Measurements from ENCODE around the gene SAMD4A.

Gene SAMD4A

GRCh38 chr14:54570047-54570446 is 3.1 kb downstream of the SAMD4A start:
- no peak overlapping the region for H2AK5ac ChIP-seq (ENCODE audit: low read length)
- H3K9me3 ChIP-seq (ENCODE audit: insufficient read depth, low read depth, low read length) = no peaks in the 10 kb centered on the region
- no peak overlapping the region for H3K4me3 ChIP-seq (ENCODE audit: low read depth, low read length)
- H3K18ac ChIP-seq (ENCODE audit: low read length) = no peak overlapping the region
- H3K4me1 ChIP-seq (ENCODE audit: control insufficient read depth in 1 of 2, insufficient read depth in 2 of 2, low read length in 2 of 2) = peaks cover 4 to 11% of the 10 kb centered on the region in 2 experiments
- no peak overlapping the region for H3K23ac ChIP-seq (ENCODE audit: low read length)
- H3K27me3 ChIP-seq (ENCODE audit: insufficient read depth, low read length) = no peaks in the 10 kb centered on the region
- no peak overlapping the region for H2AFZ ChIP-seq (ENCODE audit: insufficient read depth, low read length, poor library complexity)
- H4K91ac ChIP-seq (ENCODE audit: low read depth, low read length) = no peak overlapping the region
- peaks cover 18% of the 10 kb centered on the region for H3K79me2 ChIP-seq (ENCODE audit: control insufficient read depth, insufficient read depth, low read length, poor library complexity)
- peak overlapping the region; percentile 42 for H3K4me2 ChIP-seq (ENCODE audit: low read length)
- H3K9ac ChIP-seq (ENCODE audit: low read length) = no peak overlapping the region
- H3K79me1 ChIP-seq (ENCODE audit: low read length) = peaks cover 23% of the 10 kb centered on the region
- H3K4ac ChIP-seq (ENCODE audit: low read depth, low read length) = peak overlapping the region; percentile 70
- no peak overlapping the region for H2BK12ac ChIP-seq (ENCODE audit: low read length)
- DNase-seq = no peak
- WGBS (ENCODE audit: extremely low coverage, insufficient coverage, insufficient read length) = no CpG with 5 or more reads among the region's 5 CpGs
- no peak overlapping the region for H3K27ac ChIP-seq (ENCODE audit: low read depth, low read length)
- H2BK120ac ChIP-seq (ENCODE audit: insufficient read depth, low read length, poor library complexity) = no peak overlapping the region
- H2BK5ac ChIP-seq (ENCODE audit: low read depth, low read length, poor library complexity) = no peak overlapping the region
- H4K12ac ChIP-seq (ENCODE audit: low read depth, low read length) = no peak overlapping the region
- no peak overlapping the region for H3K14ac ChIP-seq (ENCODE audit: low read length)
- no peak overlapping the region for H4K8ac ChIP-seq (ENCODE audit: low read depth, low read length)
- peaks cover 2% of the 10 kb centered on the region in 2 experiments for H3K36me3 ChIP-seq (ENCODE audit: control insufficient read depth in 1 of 2, insufficient read depth in 2 of 2, low read length in 2 of 2)

GRCh38 chr14:54570631-54571415 is 3.9 kb downstream of the SAMD4A start:
- H3K27me3 ChIP-seq (ENCODE audit: insufficient read depth, low read length) = no peaks in the 10 kb centered on the region
- no peak overlapping the region for H3K4me3 ChIP-seq (ENCODE audit: low read depth, low read length)
- H3K4me2 ChIP-seq (ENCODE audit: low read length) = no peak overlapping the region
- H3K18ac ChIP-seq (ENCODE audit: low read length) = no peak overlapping the region
- no peak overlapping the region for H3K4ac ChIP-seq (ENCODE audit: low read depth, low read length)
- WGBS (ENCODE audit: extremely low coverage, insufficient coverage, insufficient read length) = no CpG with 5 or more reads among the region's 5 CpGs
- H4K8ac ChIP-seq (ENCODE audit: low read depth, low read length) = no peak overlapping the region
- H3K4me1 ChIP-seq (ENCODE audit: control insufficient read depth in 1 of 2, insufficient read depth in 2 of 2, low read length in 2 of 2) = peaks cover 8 to 16% of the 10 kb centered on the region in 2 experiments
- peak in 1 of 2 donors; percentile 26 for DNase-seq
- no peak overlapping the region for H2BK12ac ChIP-seq (ENCODE audit: low read length)
- no peak overlapping the region for H4K91ac ChIP-seq (ENCODE audit: low read depth, low read length)
- H3K9me3 ChIP-seq (ENCODE audit: insufficient read depth, low read depth, low read length) = no peaks in the 10 kb centered on the region
- H2AFZ ChIP-seq (ENCODE audit: insufficient read depth, low read length, poor library complexity) = no peak overlapping the region
- peaks cover 19% of the 10 kb centered on the region for H3K79me1 ChIP-seq (ENCODE audit: low read length)
- no peak overlapping the region for H2BK120ac ChIP-seq (ENCODE audit: insufficient read depth, low read length, poor library complexity)
- no peak overlapping the region for H4K12ac ChIP-seq (ENCODE audit: low read depth, low read length)
- no peak overlapping the region for H3K9ac ChIP-seq (ENCODE audit: low read length)
- no peak overlapping the region for H3K27ac ChIP-seq (ENCODE audit: low read depth, low read length)
- H3K36me3 ChIP-seq (ENCODE audit: control insufficient read depth in 1 of 2, insufficient read depth in 2 of 2, low read length in 2 of 2) = peaks cover 2% of the 10 kb centered on the region in 2 experiments
- H3K23ac ChIP-seq (ENCODE audit: low read length) = no peak overlapping the region
- no peak overlapping the region for H2AK5ac ChIP-seq (ENCODE audit: low read length)
- no peak overlapping the region for H2BK5ac ChIP-seq (ENCODE audit: low read depth, low read length, poor library complexity)
- peaks cover 18% of the 10 kb centered on the region for H3K79me2 ChIP-seq (ENCODE audit: control insufficient read depth, insufficient read depth, low read length, poor library complexity)
- no peak overlapping the region for H3K14ac ChIP-seq (ENCODE audit: low read length)

GRCh38 chr14:54572316-54572715 is 5.4 kb downstream of the SAMD4A start:
- Histone ChIP-seq H3K9me3 (ENCODE audit: insufficient read depth, low read depth, low read length) (no peaks in the 10 kb centered on the region), H3K18ac (ENCODE audit: low read length) (no peak overlapping the region), H4K8ac (ENCODE audit: low read depth, low read length) (no peak overlapping the region), H3K79me2 (ENCODE audit: control insufficient read depth, insufficient read depth, low read length, poor library complexity) (peaks cover 9% of the 10 kb centered on the region), H3K27me3 (ENCODE audit: insufficient read depth, low read length) (no peaks in the 10 kb centered on the region), H3K27ac (ENCODE audit: low read depth, low read length) (no peak overlapping the region), H2BK5ac (ENCODE audit: low read depth, low read length, poor library complexity) (no peak overlapping the region), H3K9ac (ENCODE audit: low read length) (no peak overlapping the region), H3K4me3 (ENCODE audit: low read depth, low read length) (no peak overlapping the region), H3K23ac (ENCODE audit: low read length) (no peak overlapping the region), H2AFZ (ENCODE audit: insufficient read depth, low read length, poor library complexity) (no peak overlapping the region), H3K4me2 (ENCODE audit: low read length) (no peak overlapping the region), H3K14ac (ENCODE audit: low read length) (no peak overlapping the region), H3K36me3 (ENCODE audit: control insufficient read depth in 1 of 2, insufficient read depth in 2 of 2, low read length in 2 of 2) (peaks cover 2 to 4% of the 10 kb centered on the region in 2 experiments), H2BK12ac (ENCODE audit: low read length) (no peak overlapping the region), H2BK120ac (ENCODE audit: insufficient read depth, low read length, poor library complexity) (no peak overlapping the region), H4K12ac (ENCODE audit: low read depth, low read length) (no peak overlapping the region), H4K91ac (ENCODE audit: low read depth, low read length) (no peak overlapping the region), H3K79me1 (ENCODE audit: low read length) (peaks cover 8% of the 10 kb centered on the region), H3K4me1 (ENCODE audit: control insufficient read depth in 1 of 2, insufficient read depth in 2 of 2, low read length in 2 of 2) (peaks cover 12 to 24% of the 10 kb centered on the region in 2 experiments), H3K4ac (ENCODE audit: low read depth, low read length) (no peak overlapping the region), H2AK5ac (ENCODE audit: low read length) (no peak overlapping the region)
- DNase-seq = peak; percentile 54 to 84
- no CpG with 5 or more reads among the region's 2 CpGs for WGBS (ENCODE audit: extremely low coverage, insufficient coverage, insufficient read length)

GRCh38 chr14:54574528-54574927 is 7.6 kb downstream of the SAMD4A start:
- H3K4ac ChIP-seq (ENCODE audit: low read depth, low read length) = no peak overlapping the region
- H3K27ac ChIP-seq (ENCODE audit: low read depth, low read length) = no peak overlapping the region
- no peak overlapping the region for H2AFZ ChIP-seq (ENCODE audit: insufficient read depth, low read length, poor library complexity)
- H3K9ac ChIP-seq (ENCODE audit: low read length) = no peak overlapping the region
- peaks cover 8 to 18% of the 10 kb centered on the region in 2 experiments for H3K4me1 ChIP-seq (ENCODE audit: control insufficient read depth in 1 of 2, insufficient read depth in 2 of 2, low read length in 2 of 2)
- H4K91ac ChIP-seq (ENCODE audit: low read depth, low read length) = no peak overlapping the region
- no peaks in the 10 kb centered on the region for H3K27me3 ChIP-seq (ENCODE audit: insufficient read depth, low read length)
- H3K18ac ChIP-seq (ENCODE audit: low read length) = no peak overlapping the region
- no peak overlapping the region for H3K14ac ChIP-seq (ENCODE audit: low read length)
- H3K79me1 ChIP-seq (ENCODE audit: low read length) = no peaks in the 10 kb centered on the region
- no peak overlapping the region for H2BK120ac ChIP-seq (ENCODE audit: insufficient read depth, low read length, poor library complexity)
- H4K12ac ChIP-seq (ENCODE audit: low read depth, low read length) = no peak overlapping the region
- H3K4me3 ChIP-seq (ENCODE audit: low read depth, low read length) = no peak overlapping the region
- WGBS (ENCODE audit: extremely low coverage, insufficient coverage, insufficient read length) = no CpG with 5 or more reads among the region's 6 CpGs
- DNase-seq = no peak
- no peak overlapping the region for H3K23ac ChIP-seq (ENCODE audit: low read length)
- no peak overlapping the region for H3K4me2 ChIP-seq (ENCODE audit: low read length)
- no peak overlapping the region for H4K8ac ChIP-seq (ENCODE audit: low read depth, low read length)
- no peak overlapping the region for H2BK12ac ChIP-seq (ENCODE audit: low read length)
- no peak overlapping the region for H2AK5ac ChIP-seq (ENCODE audit: low read length)
- no peak overlapping the region for H2BK5ac ChIP-seq (ENCODE audit: low read depth, low read length, poor library complexity)
- H3K9me3 ChIP-seq (ENCODE audit: insufficient read depth, low read depth, low read length) = no peaks in the 10 kb centered on the region
- no peaks in the 10 kb centered on the region for H3K79me2 ChIP-seq (ENCODE audit: control insufficient read depth, insufficient read depth, low read length, poor library complexity)
- peaks cover 2 to 4% of the 10 kb centered on the region in 2 experiments for H3K36me3 ChIP-seq (ENCODE audit: control insufficient read depth in 1 of 2, insufficient read depth in 2 of 2, low read length in 2 of 2)
